ENCODE data around the gene TLK2.

GRCh38 chr17:62562656-62563055 is 84.0 kb downstream of the TLK2 start:
- TF ChIP-seq CTCF (IDR thresholded peaks at IDR 0.05) (no peak), ZFX (IDR thresholded peaks at IDR 0.05; ENCODE audit: borderline replicate concordance) (no peak)
